ENCODE data around the gene CRB2.

The CRB2 gene

GRCh38 chr9:123383512-123384170 is 27.6 kb downstream of the CRB2 start:
- Histone ChIP-seq H3K4me2 (ENCODE audit: low read depth, low read length) (no peak overlapping the region), H3K9ac (ENCODE audit: low read length) (no peak overlapping the region), H4K20me1 (ENCODE audit: insufficient read depth, low read length) (no peaks in the 10 kb centered on the region)

GRCh38 chr9:123387686-123388085 is 31.7 kb downstream of the CRB2 start:
- Histone ChIP-seq H4K20me1 (ENCODE audit: insufficient read depth, low read length) (no peaks in the 10 kb centered on the region), H3K9ac (ENCODE audit: low read length) (no peak overlapping the region), H3K79me2 (ENCODE audit: low read length) (no peaks in the 10 kb centered on the region), H3K4me3 (ENCODE audit: low read length) (no peak overlapping the region), H3K27ac (ENCODE audit: low read length) (no peak overlapping the region), H3K9me2 (replicated peaks; ENCODE audit: insufficient read depth, low read length) (no peaks in the 10 kb centered on the region), H3K4me1 (ENCODE audit: low read length) (no peaks in the 10 kb centered on the region), H3K4me2 (ENCODE audit: low read depth, low read length) (no peak overlapping the region), H3K9me3 (replicated peaks; ENCODE audit: insufficient read depth, low read length) (no peaks in the 10 kb centered on the region), H3K27me3 (replicated peaks; ENCODE audit: insufficient read depth, low read length) (no peaks in the 10 kb centered on the region), H2AFZ (ENCODE audit: low read length) (no peak overlapping the region), H3K36me3 (replicated peaks; ENCODE audit: insufficient read depth, low read length) (no peaks in the 10 kb centered on the region), H3F3A (ENCODE audit: insufficient read depth, low read length) (0 out of 2 replicates have a peak, but pooled peaks cover 4% of the 10 kb centered on the region)
- TF ChIP-seq EZH2phosphoT487 (IDR thresholded peaks at IDR 0.05; ENCODE audit: low read length) (no peak), CTCF (IDR thresholded peaks at IDR 0.05; ENCODE audit: low read length) (no peak), EZH2 (optimal IDR thresholded peaks at IDR 0.05; ENCODE audit: low read depth, low read length) (no peak)
- no peak for DNase-seq

More at GRCh38 chr9:123383512-123384170, 27.6 kb downstream of the CRB2 start:
- Histone ChIP-seq H3K79me2 (ENCODE audit: low read length) (no peaks in the 10 kb centered on the region), H3F3A (ENCODE audit: insufficient read depth, low read length) (0 out of 2 replicates have a peak, but pooled peaks cover 4% of the 10 kb centered on the region), H3K36me3 (replicated peaks; ENCODE audit: insufficient read depth, low read length) (no peaks in the 10 kb centered on the region), H3K9me3 (replicated peaks; ENCODE audit: insufficient read depth, low read length) (no peaks in the 10 kb centered on the region), H3K4me3 (ENCODE audit: low read length) (no peak overlapping the region), H2AFZ (ENCODE audit: low read length) (no peak overlapping the region), H3K4me1 (ENCODE audit: low read length) (no peaks in the 10 kb centered on the region), H3K27me3 (replicated peaks; ENCODE audit: insufficient read depth, low read length) (no peaks in the 10 kb centered on the region), H3K27ac (ENCODE audit: low read length) (no peak overlapping the region), H3K9me2 (replicated peaks; ENCODE audit: insufficient read depth, low read length) (no peaks in the 10 kb centered on the region)
- TF ChIP-seq EZH2phosphoT487 (IDR thresholded peaks at IDR 0.05; ENCODE audit: low read length) (no peak), CTCF (IDR thresholded peaks at IDR 0.05; ENCODE audit: low read length) (no peak), EZH2 (optimal IDR thresholded peaks at IDR 0.05; ENCODE audit: low read depth, low read length) (no peak)
- no peak for DNase-seq

GRCh38 chr9:123389070-123389469 is 33.1 kb downstream of the CRB2 start:
- no peaks in the 10 kb centered on the region for H3K79me2 ChIP-seq (ENCODE audit: low read length)
- H3K9ac ChIP-seq (ENCODE audit: low read length) = no peak overlapping the region
- no peaks in the 10 kb centered on the region for H3K4me1 ChIP-seq (ENCODE audit: low read length)
- H3K27me3 ChIP-seq (replicated peaks; ENCODE audit: insufficient read depth, low read length) = no peaks in the 10 kb centered on the region
- DNase-seq = no peak
- no peak overlapping the region for H3K4me2 ChIP-seq (ENCODE audit: low read depth, low read length)
- 0 out of 2 replicates have a peak, but pooled peaks cover 4% of the 10 kb centered on the region for H3F3A ChIP-seq (ENCODE audit: insufficient read depth, low read length)
- H3K36me3 ChIP-seq (replicated peaks; ENCODE audit: insufficient read depth, low read length) = no peaks in the 10 kb centered on the region
- no peaks in the 10 kb centered on the region for H3K9me3 ChIP-seq (replicated peaks; ENCODE audit: insufficient read depth, low read length)
- H3K4me3 ChIP-seq (ENCODE audit: low read length) = no peak overlapping the region
- no peaks in the 10 kb centered on the region for H4K20me1 ChIP-seq (ENCODE audit: insufficient read depth, low read length)
- no peak overlapping the region for H3K27ac ChIP-seq (ENCODE audit: low read length)
- TF ChIP-seq EZH2phosphoT487 (IDR thresholded peaks at IDR 0.05; ENCODE audit: low read length) = no peak
- no peak for TF ChIP-seq CTCF (IDR thresholded peaks at IDR 0.05; ENCODE audit: low read length)
- TF ChIP-seq EZH2 (optimal IDR thresholded peaks at IDR 0.05; ENCODE audit: low read depth, low read length) = no peak
- H2AFZ ChIP-seq (ENCODE audit: low read length) = no peak overlapping the region
- no peaks in the 10 kb centered on the region for H3K9me2 ChIP-seq (replicated peaks; ENCODE audit: insufficient read depth, low read length)

All from MM.1S (cell line).